HepG2 (cell line): ENCODE data around the gene VNN1. TPM values are rescaled to one million over a fixed set of nuclear protein-coding genes. Genes with fewer than 3 reads are reported as not detected.
A peak's percentile ranks its signal among the peaks of the same experiment; 100 is the strongest.

ENCODE experiments used
- ARID3A ChIP-seq: IDR thresholded peaks from 2 replicates; pipeline ENCODE4 v1.6.1; 2012; ENCODE audit warnings: low read depth, low read length, improper control_type of control experiment
- SMC3 ChIP-seq: IDR thresholded peaks from 2 replicates; pipeline ENCODE4 v1.6.1; 2011; ENCODE audit warnings: low read length, improper control_type of control experiment
- ZNF512B ChIP-seq: sonication (generic); formaldehyde crosslinking; IDR thresholded peaks from 2 replicates; pipeline ENCODE4 v1.5.1; 2020; ENCODE audit warnings: missing genetic modification reagents, mild to moderate bottlenecking, borderline replicate concordance
- polyA plus RNA-seq, 8 experiments: library from polyadenylated mRNA; depleted of rRNA in 3 of 8; stranded (reverse) in 7 of 8; unstranded in 1 of 8; fragments of >200 nt; fragmentation: Illumina TruSeq in 4 of 8; extraction: Trizol in 4 of 8; gene quantifications; 2 replicates each; pipeline versions ENCODE4 v1.2.1 to v1.2.3, GENCODE V29; 2011 to 2016; ENCODE audit warnings: low read depth in 4 of 8, missing spikeins in 1 of 8, mixed read lengths in 1 of 8; ENCODE audit not compliant: insufficient read depth in 1 of 8
- total RNA-seq, 5 experiments: library from RNA; depleted of rRNA; stranded (reverse); fragments of >200 nt; fragmentation: Illumina TruSeq; extraction: Trizol; gene quantifications; 2 replicates each; pipeline ENCODE4 v1.2.3, GENCODE V29; 2016; ENCODE audit warnings: low read depth in 1 of 5
- TF ChIP-seq, protein P1 (sequence below): sonication (generic); formaldehyde crosslinking; IDR thresholded peaks from 2 replicates; pipeline ENCODE4 v1.9.0; 2022; ENCODE audit warnings: low read depth, missing genetic modification reagents
- TF ChIP-seq, protein P2 (sequence below): sonication (generic); formaldehyde crosslinking; IDR thresholded peaks from 2 replicates; pipeline ENCODE4 v1.8.1; 2023; ENCODE audit warnings: mild to moderate bottlenecking, moderate library complexity, missing genetic modification reagents

Gene VNN1
- total and polyA plus RNA-seq, 2 of the 13 experiments (the other 11 are each of a cell fraction or from before 2014, with no cell fraction given), result 0.62 to 4.0 TPM

DNA sequence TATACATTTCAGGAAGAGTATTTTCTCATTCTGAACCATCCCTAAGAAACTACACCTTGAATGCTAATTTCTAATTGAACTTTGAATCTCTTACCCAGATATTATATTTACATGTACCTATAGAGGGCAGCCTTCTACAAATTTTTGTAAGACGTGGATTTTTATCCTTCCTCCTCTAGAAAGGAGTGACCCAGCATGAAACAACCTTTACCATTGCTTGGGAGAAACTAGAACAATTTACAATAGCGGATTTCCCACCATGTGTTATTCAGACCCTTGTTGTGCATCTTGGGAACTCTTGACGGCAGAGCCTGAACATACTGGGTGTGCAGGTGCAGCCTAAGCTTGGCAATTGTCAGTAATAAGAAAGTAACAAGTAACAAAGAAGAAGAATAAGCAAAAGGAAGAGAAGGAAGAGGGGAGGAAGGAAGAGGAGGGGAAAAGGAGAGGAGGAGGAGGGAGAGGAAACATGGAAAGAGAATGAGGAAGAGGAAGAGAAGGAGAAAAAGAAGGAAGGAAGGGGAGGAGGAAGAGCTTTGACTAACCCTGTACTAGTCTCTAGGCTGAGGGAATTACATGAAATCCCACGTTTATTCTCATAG, 44.1 kb downstream of the VNN1 start (continued):
- peak; percentile 91; the same call in 1 of the 2 replicates for TF ChIP-seq ZNF512B (CRISPR knock-in tag)
- TF ChIP-seq, protein P1, sequence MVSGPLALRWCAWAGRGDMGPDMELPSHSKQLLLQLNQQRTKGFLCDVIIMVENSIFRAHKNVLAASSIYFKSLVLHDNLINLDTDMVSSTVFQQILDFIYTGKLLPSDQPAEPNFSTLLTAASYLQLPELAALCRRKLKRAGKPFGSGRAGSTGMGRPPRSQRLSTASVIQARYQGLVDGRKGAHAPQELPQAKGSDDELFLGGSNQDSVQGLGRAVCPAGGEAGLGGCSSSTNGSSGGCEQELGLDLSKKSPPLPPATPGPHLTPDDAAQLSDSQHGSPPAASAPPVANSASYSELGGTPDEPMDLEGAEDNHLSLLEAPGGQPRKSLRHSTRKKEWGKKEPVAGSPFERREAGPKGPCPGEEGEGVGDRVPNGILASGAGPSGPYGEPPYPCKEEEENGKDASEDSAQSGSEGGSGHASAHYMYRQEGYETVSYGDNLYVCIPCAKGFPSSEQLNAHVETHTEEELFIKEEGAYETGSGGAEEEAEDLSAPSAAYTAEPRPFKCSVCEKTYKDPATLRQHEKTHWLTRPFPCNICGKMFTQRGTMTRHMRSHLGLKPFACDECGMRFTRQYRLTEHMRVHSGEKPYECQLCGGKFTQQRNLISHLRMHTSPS, result no peak
- TF ChIP-seq, protein P2, sequence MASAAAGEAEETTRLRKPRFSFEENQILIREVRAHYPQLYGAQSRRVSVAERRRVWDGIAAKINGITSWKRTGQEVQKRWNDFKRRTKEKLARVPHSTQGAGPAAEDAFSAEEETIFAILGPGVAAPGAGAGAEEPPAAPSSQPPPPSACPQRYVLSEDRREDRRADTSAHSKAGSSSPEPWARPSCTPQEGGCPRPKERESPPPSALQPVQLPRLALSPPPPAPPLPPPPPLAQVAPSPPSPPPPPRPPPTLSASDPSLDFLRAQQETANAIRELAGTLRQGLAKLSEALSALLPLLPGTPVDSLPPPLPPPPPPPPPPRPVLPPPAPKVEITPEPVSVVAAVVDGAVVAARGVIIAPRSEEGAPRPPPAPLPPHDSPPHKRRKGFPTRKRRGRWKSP (CRISPR knock-in tag), result no peak
- TF ChIP-seq SMC3, result peak; percentile 63
- TF ChIP-seq ARID3A, result peak; percentile 57; the same call in 1 of the 2 replicates
